Naive thymus-derived CD4-positive, alpha-beta T cell (primary cell): Measurements from ENCODE around the gene FAAH. TPM values are rescaled to one million over a fixed set of nuclear protein-coding genes. Genes with fewer than 3 reads are reported as not detected.

Experiments used
- ATAC-seq: fragments of 150-1000 bp; cut with Tn5 transposase; 2 replicates; pipeline ENCODE4 v1.10.0; 2021; ENCODE audit warnings: mild to moderate bottlenecking, moderate library complexity
- CTCF ChIA-PET: fragments of 350-600 bp; sonication (Branson Sonifier 250); formaldehyde crosslinking; loops from one replicate; lab custom pipeline; 2021; ENCODE audit warnings: antibody characterized with exemption; lab: Charles Lee
- POLR2A ChIA-PET: fragments of 350-600 bp; sonication (Branson Sonifier 250); formaldehyde crosslinking; loops from one replicate; lab custom pipeline; 2021; ENCODE audit warnings: antibody characterized with exemption, inconsistent platforms; lab: Charles Lee
- DNase-seq, 9 donors: peaks; one replicate each; pipeline versions ENCODE4 v3.0.0 to v3.0.0-alpha.2; 2020 to 2022; ENCODE audit warnings: mixed read lengths in 1 of 9
- H3K27ac ChIP-seq: one replicate; pipeline ENCODE4 v1.7.0; 2013; ENCODE audit warnings: mild to moderate bottlenecking, low read depth, low read length, moderate library complexity
- H3K27me3 ChIP-seq, 2 donors: one replicate each; pipeline ENCODE4 v1.7.0; 2013; ENCODE audit warnings: low read length in 2 of 2, mild to moderate bottlenecking in 2 of 2, moderate library complexity in 2 of 2; ENCODE audit not compliant: control insufficient read depth in 2 of 2, insufficient read depth in 2 of 2
- H3K36me3 ChIP-seq, 3 experiments: 1 replicate in 2 of 3; 2 replicates in 1 of 3; pipeline ENCODE4 v1.7.0; 2013; ENCODE audit warnings: low read length in 3 of 3, mild to moderate bottlenecking in 3 of 3, moderate library complexity in 1 of 3; ENCODE audit not compliant: insufficient read depth in 3 of 3, control insufficient read depth in 2 of 3
- H3K4me1 ChIP-seq, 2 donors: one replicate each; pipeline ENCODE4 v1.7.0; 2013; ENCODE audit warnings: low read length in 2 of 2, mild to moderate bottlenecking in 2 of 2, moderate library complexity in 1 of 2; ENCODE audit not compliant: control insufficient read depth in 2 of 2, insufficient read depth in 2 of 2
- H3K4me3 ChIP-seq: 2 replicates; pipeline ENCODE4 v1.7.0; 2013; ENCODE audit warnings: mild to moderate bottlenecking, low read length
- H3K9me3 ChIP-seq, 3 experiments: 1 replicate in 2 of 3; 2 replicates in 1 of 3; pipeline ENCODE4 v1.7.0; 2013; ENCODE audit warnings: low read length in 3 of 3; ENCODE audit not compliant: control insufficient read depth in 2 of 3
- H3K27ac Mint-ChIP-seq, 9 donors: one replicate each; pipeline ENCODE4 v1.8.0; 2020 to 2022; ENCODE audit warnings: mixed read lengths in 9 of 9, mild to moderate bottlenecking in 8 of 9, moderate library complexity in 5 of 9, inconsistent platforms in 2 of 9
- H3K27me3 Mint-ChIP-seq, 5 donors: one replicate each; pipeline ENCODE4 v1.8.0; 2021 to 2022; ENCODE audit warnings: mixed read lengths in 5 of 5, mild to moderate bottlenecking in 1 of 5
- H3K36me3 Mint-ChIP-seq, 5 donors: one replicate each; pipeline ENCODE4 v1.8.0; 2020 to 2022; ENCODE audit warnings: mixed read lengths in 5 of 5, mild to moderate bottlenecking in 3 of 5, inconsistent platforms in 1 of 5
- H3K4me1 Mint-ChIP-seq, 7 donors: one replicate each; pipeline ENCODE4 v1.8.0; 2020 to 2022; ENCODE audit warnings: mixed read lengths in 7 of 7, mild to moderate bottlenecking in 3 of 7, inconsistent platforms in 1 of 7
- H3K4me3 Mint-ChIP-seq, 10 donors: one replicate each; pipeline ENCODE4 v1.8.0; 2020 to 2022; ENCODE audit warnings: mild to moderate bottlenecking in 10 of 10, mixed read lengths in 10 of 10, moderate library complexity in 6 of 10, inconsistent platforms in 2 of 10
- H3K9me3 Mint-ChIP-seq, 11 donors: one replicate each; pipeline ENCODE4 v1.8.0; 2020 to 2022; ENCODE audit warnings: mixed read lengths in 11 of 11, mild to moderate bottlenecking in 4 of 11, inconsistent platforms in 1 of 11, moderate library complexity in 1 of 11
- intact Hi-C, 2 donors: fragments of 100-400 bp; cut with micrococcal nuclease; formaldehyde crosslinking; loops; one replicate each; pipeline ENCODE4 v1.15.1; 2023
- polyA plus RNA-seq, 2 donors: library from polyadenylated mRNA; unstranded; fragments of 300-500 nt; fragmentation: Illumina TruSeq; gene quantifications; one replicate each; pipeline ENCODE4 v1.2.3, GENCODE V29; 2021
- total RNA-seq, 6 experiments: library from RNA in 5 of 6; stranded (reverse) in 5 of 6; gene quantifications; 1 replicate in 5 of 6; 2 replicates in 1 of 6; pipeline ENCODE4 v1.2.3 and lab custom pipeline; 2021 to 2026

The FAAH gene
- total and polyA plus RNA-seq, 7 experiments from 2014 or later = 1.6 to 17.1 (median 8.3) TPM

- peaks cover 0 to 6% (median 5%) of the 10 kb centered on the region in 7 donors for H3K4me1 Mint-ChIP-seq
- Histone ChIP-seq H3K4me1 (no peaks in the 10 kb centered on the region), H3K27me3 (peaks cover 0 to 7% of the 10 kb centered on the region in 2 donors), H3K36me3 (no peaks in the 10 kb centered on the region), H3K9me3 (no peaks in the 10 kb centered on the region), H3K4me3 (no peak overlapping the region), H3K27ac (no peak overlapping the region)
- H3K27me3 Mint-ChIP-seq = peaks cover 46 to 72% (median 56%) of the 10 kb centered on the region in 5 donors
- POLR2A ChIA-PET = no interaction called here
- no peak overlapping the region for H3K27ac Mint-ChIP-seq
- H3K9me3 Mint-ChIP-seq = no peaks in the 10 kb centered on the region
- DNase-seq (no peak), ATAC-seq (no peak)
- intact Hi-C loops = no loop called here
- CTCF ChIA-PET = no interaction called here
- H3K36me3 Mint-ChIP-seq = peaks cover 0 to 5% (median 0%) of the 10 kb centered on the region in 5 donors
- H3K4me3 Mint-ChIP-seq = no peak overlapping the region
Measured at GRCh38 chr1:46453449-46453848, 59.3 kb downstream of the FAAH start.

GRCh38 chr1:46455951-46456350 lies 61.8 kb downstream of the FAAH start:
- Mint-ChIP-seq H3K4me1 (no peaks in the 10 kb centered on the region), H3K27ac (no peak overlapping the region), H3K27me3 (peaks cover 33 to 57% (median 42%) of the 10 kb centered on the region in 5 donors), H3K9me3 (no peaks in the 10 kb centered on the region), H3K4me3 (no peak overlapping the region), H3K36me3 (peaks cover 0 to 3% (median 0%) of the 10 kb centered on the region in 5 donors)
- Histone ChIP-seq H3K36me3 (no peaks in the 10 kb centered on the region), H3K27ac (no peak overlapping the region), H3K4me3 (no peak overlapping the region), H3K27me3 (no peaks in the 10 kb centered on the region), H3K9me3 (no peaks in the 10 kb centered on the region), H3K4me1 (no peaks in the 10 kb centered on the region)
- POLR2A ChIA-PET = no interaction called here
- intact Hi-C loops = no loop called here
- DNase-seq (no peak), ATAC-seq (no peak)
- CTCF ChIA-PET = no interaction called here

GRCh38 chr1:46456411-46456963 lies 62.4 kb downstream of the FAAH start:
- Mint-ChIP-seq H3K27ac (no peak overlapping the region), H3K27me3 (peaks cover 33 to 52% (median 38%) of the 10 kb centered on the region in 5 donors), H3K9me3 (no peaks in the 10 kb centered on the region), H3K36me3 (no peaks in the 10 kb centered on the region), H3K4me1 (no peaks in the 10 kb centered on the region), H3K4me3 (no peak overlapping the region)
- no peak for ATAC-seq
- ChIA-PET CTCF (no interaction called here), POLR2A (no interaction called here)
- DNase-seq = no peak
- no peaks in the 10 kb centered on the region for H3K27me3 ChIP-seq
- intact Hi-C loops = no loop called here
- H3K4me3 ChIP-seq = no peak overlapping the region
- H3K36me3 ChIP-seq = no peaks in the 10 kb centered on the region
- H3K27ac ChIP-seq = no peak overlapping the region
- no peaks in the 10 kb centered on the region for H3K4me1 ChIP-seq
- no peaks in the 10 kb centered on the region for H3K9me3 ChIP-seq

GRCh38 chr1:46457178-46457577 lies 63.1 kb downstream of the FAAH start:
- CTCF ChIA-PET = no interaction called here
- Mint-ChIP-seq H3K27me3 (peaks cover 28 to 47% (median 37%) of the 10 kb centered on the region in 5 donors), H3K4me1 (no peaks in the 10 kb centered on the region), H3K4me3 (no peak overlapping the region), H3K27ac (no peak overlapping the region), H3K9me3 (no peaks in the 10 kb centered on the region), H3K36me3 (no peaks in the 10 kb centered on the region)
- Histone ChIP-seq H3K27ac (no peak overlapping the region), H3K27me3 (no peaks in the 10 kb centered on the region), H3K36me3 (no peaks in the 10 kb centered on the region), H3K4me3 (no peak overlapping the region), H3K9me3 (no peaks in the 10 kb centered on the region), H3K4me1 (no peaks in the 10 kb centered on the region)
- DNase-seq (no peak), ATAC-seq (no peak)
- POLR2A ChIA-PET = no interaction called here
- intact Hi-C loops = no loop called here

GRCh38 chr1:46458190-46458589 lies 64.1 kb downstream of the FAAH start:
- H3K27me3 Mint-ChIP-seq = peaks cover 26 to 47% (median 37%) of the 10 kb centered on the region in 5 donors
- CTCF ChIA-PET = no interaction called here

GRCh38 chr1:46458846-46459245 lies 64.7 kb downstream of the FAAH start:
- ATAC-seq = no peak
- Histone ChIP-seq H3K9me3 (no peaks in the 10 kb centered on the region), H3K36me3 (no peaks in the 10 kb centered on the region), H3K27ac (no peak overlapping the region), H3K27me3 (no peaks in the 10 kb centered on the region), H3K4me3 (no peak overlapping the region), H3K4me1 (no peaks in the 10 kb centered on the region)
- Mint-ChIP-seq H3K9me3 (no peaks in the 10 kb centered on the region), H3K4me3 (no peak overlapping the region), H3K27me3 (peaks cover 26 to 48% (median 40%) of the 10 kb centered on the region in 5 donors), H3K36me3 (no peaks in the 10 kb centered on the region), H3K4me1 (no peaks in the 10 kb centered on the region), H3K27ac (no peak overlapping the region)
- DNase-seq = no peak
- intact Hi-C loops = no loop called here
- CTCF ChIA-PET = no interaction called here
- POLR2A ChIA-PET = no interaction called here

More at GRCh38 chr1:46458190-46458589, 64.1 kb downstream of the FAAH start:
- Histone ChIP-seq H3K4me3 (no peak overlapping the region), H3K27ac (no peak overlapping the region), H3K9me3 (no peaks in the 10 kb centered on the region), H3K36me3 (no peaks in the 10 kb centered on the region), H3K4me1 (no peaks in the 10 kb centered on the region), H3K27me3 (no peaks in the 10 kb centered on the region)
- H3K36me3 Mint-ChIP-seq = no peaks in the 10 kb centered on the region
- H3K4me1 Mint-ChIP-seq = no peaks in the 10 kb centered on the region
- intact Hi-C loops = no loop called here
- DNase-seq (no peak), ATAC-seq (no peak)
- H3K4me3 Mint-ChIP-seq = no peak overlapping the region
- H3K27ac Mint-ChIP-seq = no peak overlapping the region
- no peaks in the 10 kb centered on the region for H3K9me3 Mint-ChIP-seq
- POLR2A ChIA-PET = no interaction called here

- H3K36me3 ChIP-seq = no peaks in the 10 kb centered on the region
- H3K4me3 ChIP-seq = no peak overlapping the region
- CTCF ChIA-PET = interaction anchor here (1.2 kb wide), 1 partner anchor 12 kb away, joined by 4 read pairs; no protein-coding TSS in a partner anchor
- Mint-ChIP-seq H3K27ac (no peak overlapping the region), H3K4me1 (no peaks in the 10 kb centered on the region), H3K27me3 (peaks cover 29 to 50% (median 43%) of the 10 kb centered on the region in 5 donors), H3K4me3 (no peak overlapping the region), H3K36me3 (no peaks in the 10 kb centered on the region), H3K9me3 (no peaks in the 10 kb centered on the region)
- ATAC-seq = no peak
- H3K9me3 ChIP-seq = no peaks in the 10 kb centered on the region
- H3K27ac ChIP-seq = no peak overlapping the region
- no peaks in the 10 kb centered on the region for H3K4me1 ChIP-seq
- no peak for DNase-seq
- intact Hi-C loops = no loop called here
- POLR2A ChIA-PET = no interaction called here
- no peaks in the 10 kb centered on the region for H3K27me3 ChIP-seq
Measured at GRCh38 chr1:46459315-46459714, 65.2 kb downstream of the FAAH start.
